Coronary artery (tissue), 2 donors: ENCODE measurements around the gene ASB10.

Experiments
- DNase-seq: peaks from one replicate; pipeline ENCODE4 v3.0.0-alpha.2; 2017; ENCODE audit warnings: low spot score
- H3K27ac ChIP-seq, 2 donors: fragments of 200-600 bp; sonication (generic); one replicate each; pipeline ENCODE4 v1.5.1; 2016 to 2019
- H3K4me3 ChIP-seq: fragments of 200-600 bp; sonication (generic); 2 replicates; pipeline ENCODE4 v1.5.1; 2016; ENCODE audit warnings: mild to moderate bottlenecking, moderate library complexity
- CTCF ChIP-seq: fragments of 200-600 bp; sonication (generic); IDR thresholded peaks from one replicate; pipeline ENCODE4 v1.5.1; 2019; ENCODE audit warnings: antibody characterized with exemption

The ASB10 gene

GRCh38 chr7:151126491-151127137 lies 60.4 kb downstream of the ASB10 start:
- no peak for DNase-seq
- no peak for TF ChIP-seq CTCF
- Histone ChIP-seq H3K4me3 (peak overlapping the region; percentile 70), H3K27ac (no peak overlapping the region)

- H3K27ac ChIP-seq = no peak overlapping the region
- H3K4me3 ChIP-seq = peak overlapping the region; percentile 70
- DNase-seq = no peak
- TF ChIP-seq CTCF = no peak
Measured at GRCh38 chr7:151125846-151126481, 61.1 kb downstream of the ASB10 start.
